AG09309 (cell line): ENCODE measurements around the gene NEDD8.
A peak's percentile ranks its signal among the peaks of the same experiment; 100 is the strongest.
"Not testable (repeated sequence)": the region's sequence is repeated elsewhere in the genome, so short reads cannot be mapped to it uniquely, and the experiment has no call there.

Experiments
- DNase-seq: peaks from one replicate; pipeline ENCODE4 v3.0.0-alpha.2; 2010; ENCODE audit warnings: low read depth
- H3K4me3 ChIP-seq: 2 replicates; pipeline ENCODE4 v1.5.1; 2011; ENCODE audit warnings: mild to moderate bottlenecking, low read depth, low read length, moderate library complexity; ENCODE audit not compliant: control insufficient read depth
- TF ChIP-seq, protein P1 (sequence below): IDR thresholded peaks from 2 replicates; pipeline ENCODE4 v1.5.1; 2011; ENCODE audit warnings: mild to moderate bottlenecking, low read depth, low read length, inconsistent platforms; ENCODE audit not compliant: insufficient read depth, control insufficient read depth; ENCODE audit errors: missing control alignments

Gene NEDD8

GRCh38 chr14:24224618-24225071 lies 7.5 kb downstream of the NEDD8 start:
- H3K4me3 ChIP-seq, result no peak overlapping the region
- TF ChIP-seq, protein P1, sequence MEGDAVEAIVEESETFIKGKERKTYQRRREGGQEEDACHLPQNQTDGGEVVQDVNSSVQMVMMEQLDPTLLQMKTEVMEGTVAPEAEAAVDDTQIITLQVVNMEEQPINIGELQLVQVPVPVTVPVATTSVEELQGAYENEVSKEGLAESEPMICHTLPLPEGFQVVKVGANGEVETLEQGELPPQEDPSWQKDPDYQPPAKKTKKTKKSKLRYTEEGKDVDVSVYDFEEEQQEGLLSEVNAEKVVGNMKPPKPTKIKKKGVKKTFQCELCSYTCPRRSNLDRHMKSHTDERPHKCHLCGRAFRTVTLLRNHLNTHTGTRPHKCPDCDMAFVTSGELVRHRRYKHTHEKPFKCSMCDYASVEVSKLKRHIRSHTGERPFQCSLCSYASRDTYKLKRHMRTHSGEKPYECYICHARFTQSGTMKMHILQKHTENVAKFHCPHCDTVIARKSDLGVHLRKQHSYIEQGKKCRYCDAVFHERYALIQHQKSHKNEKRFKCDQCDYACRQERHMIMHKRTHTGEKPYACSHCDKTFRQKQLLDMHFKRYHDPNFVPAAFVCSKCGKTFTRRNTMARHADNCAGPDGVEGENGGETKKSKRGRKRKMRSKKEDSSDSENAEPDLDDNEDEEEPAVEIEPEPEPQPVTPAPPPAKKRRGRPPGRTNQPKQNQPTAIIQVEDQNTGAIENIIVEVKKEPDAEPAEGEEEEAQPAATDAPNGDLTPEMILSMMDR, result no peak
- no peak for DNase-seq

- not testable (repeated sequence) for DNase-seq, H3K4me3 ChIP-seq
These were observed 9.2 kb downstream of the NEDD8 start for GRCh38 chr14:24222987-24223386.

DNA sequence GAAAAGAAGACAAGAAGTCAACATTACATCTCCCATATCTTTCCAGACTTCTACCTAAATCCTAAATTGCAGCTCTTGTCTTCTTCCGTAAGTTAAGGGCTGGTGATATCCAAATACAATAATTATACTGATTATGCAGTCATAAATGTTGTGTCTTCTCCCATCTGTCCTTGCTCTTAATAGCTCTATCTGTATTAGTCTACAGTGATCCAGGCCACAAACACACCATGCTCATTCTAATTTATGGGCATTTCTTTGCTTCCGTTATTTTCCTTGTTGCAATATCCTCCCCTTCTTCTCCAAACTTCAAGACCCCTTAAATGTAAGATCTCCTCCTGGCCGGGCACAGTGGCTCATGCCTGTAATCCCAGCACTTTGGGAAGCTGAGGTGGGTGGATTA lies 12.6 kb downstream of the NEDD8 start:
- TF ChIP-seq, protein P1, result no peak
- H3K4me3 ChIP-seq, result no peak overlapping the region
- no peak for DNase-seq

DNA sequence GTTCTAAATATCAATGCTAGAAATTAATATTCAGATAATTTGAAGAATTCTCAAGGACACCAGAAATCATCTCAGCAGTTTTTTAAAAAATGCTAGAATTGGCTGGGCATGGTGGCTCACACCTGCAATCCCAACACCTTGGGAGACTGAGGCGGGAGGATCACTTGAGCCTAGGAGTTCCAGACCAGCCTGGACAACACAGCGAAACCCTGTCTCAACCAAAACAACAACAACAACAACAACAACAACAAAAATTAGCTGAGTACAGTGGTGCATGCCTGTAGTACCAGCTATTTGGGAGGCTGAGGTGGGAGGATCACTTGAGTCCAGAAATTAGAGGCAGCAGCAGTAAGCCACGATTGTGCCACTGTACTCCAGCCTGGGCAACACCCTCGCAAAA lies 13.1 kb downstream of the NEDD8 start:
- H3K4me3 ChIP-seq, result no peak overlapping the region
- DNase-seq, result no peak
- TF ChIP-seq, protein P1, result no peak

- DNase-seq, H3K4me3 ChIP-seq: not testable (repeated sequence)
These were observed 15.3 kb downstream of the NEDD8 start for GRCh38 chr14:24216876-24217275.

DNA sequence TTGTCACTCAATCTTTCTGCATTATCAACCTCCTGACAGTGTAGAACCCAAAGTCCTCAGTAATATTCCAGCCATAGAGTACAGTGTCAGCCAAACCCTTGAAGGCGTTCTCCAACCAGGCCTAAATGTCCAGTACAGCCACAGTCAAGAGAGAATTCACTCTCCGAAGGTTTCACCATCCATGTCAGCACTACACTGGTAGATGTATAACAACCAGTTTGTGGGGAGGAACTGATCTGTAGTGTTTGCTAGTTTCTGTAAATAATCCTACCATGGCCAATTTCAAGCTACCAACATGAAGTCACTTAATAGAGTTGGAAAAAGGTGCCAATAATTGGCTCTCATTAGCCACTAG lies 15.8 kb downstream of the NEDD8 start:
- peak overlapping the region; percentile 63 for H3K4me3 ChIP-seq
- TF ChIP-seq, protein P1, result no peak
- no peak for DNase-seq

GRCh38 chr14:24215495-24216344 lies 16.4 kb downstream of the NEDD8 start, which contains the start of gene MDP1:
Gene MDP1 (minus strand): TSS chr14:24216066. CDS start chr14:24215955, 111 bp downstream.
- peak; percentile 59 for DNase-seq
- TF ChIP-seq, protein P1, result peak; percentile 54
- peak within 1 kb of the TSS; percentile 63 for H3K4me3 ChIP-seq
